MM.1S (cell line): ENCODE results near the gene BAIAP2L2.
"Not testable (repeated sequence)": the region's sequence is repeated elsewhere in the genome, so short reads cannot be mapped to it uniquely, and the experiment has no call there.

Experiments
- DNase-seq: peaks from one replicate; pipeline ENCODE4 v3.0.0-alpha.2; 2015
- H2AFZ ChIP-seq: fragments of 300-600 bp; sonication (generic); 2 replicates; pipeline ENCODE4 v1.6.0; 2016; ENCODE audit warnings: antibody characterized with exemption, low read length
- H3F3A ChIP-seq: fragments of 300-600 bp; sonication (generic); 2 replicates; pipeline ENCODE4 v1.6.1; 2016; ENCODE audit warnings: mild to moderate bottlenecking, antibody characterized with exemption, low read length, moderate library complexity, mixed read lengths; ENCODE audit not compliant: insufficient read depth
- H3K27ac ChIP-seq: fragments of 300-600 bp; sonication (generic); 2 replicates; pipeline ENCODE4 v1.5.1; 2016; ENCODE audit warnings: mild to moderate bottlenecking, low read length
- H3K27me3 ChIP-seq: fragments of 300-600 bp; sonication (generic); replicated peaks from 2 replicates; pipeline ENCODE4 v1.6.0; 2016; ENCODE audit warnings: low read length; ENCODE audit not compliant: insufficient read depth
- H3K36me3 ChIP-seq: fragments of 300-600 bp; sonication (generic); replicated peaks from 2 replicates; pipeline ENCODE4 v1.6.1; 2016; ENCODE audit warnings: mild to moderate bottlenecking, low read length, mixed read lengths; ENCODE audit not compliant: insufficient read depth
- H3K4me1 ChIP-seq: fragments of 300-600 bp; sonication (generic); 2 replicates; pipeline ENCODE4 v1.6.1; 2016; ENCODE audit warnings: low read length, mixed read lengths
- H3K4me2 ChIP-seq: fragments of 300-600 bp; sonication (generic); 2 replicates; pipeline ENCODE4 v1.6.0; 2016; ENCODE audit warnings: low read depth, low read length
- H3K4me3 ChIP-seq: fragments of 300-600 bp; sonication (generic); 2 replicates; pipeline ENCODE4 v1.5.1; 2016; ENCODE audit warnings: low read length, mixed read lengths
- H3K79me2 ChIP-seq: fragments of 300-600 bp; sonication (generic); 2 replicates; pipeline ENCODE4 v1.6.1; 2016; ENCODE audit warnings: mixed run types, low read length, mixed read lengths
- H3K9ac ChIP-seq: fragments of 300-600 bp; sonication (generic); 2 replicates; pipeline ENCODE4 v1.6.1; 2016; ENCODE audit warnings: low read length, mixed read lengths
- H3K9me2 ChIP-seq: fragments of 300-600 bp; sonication (generic); replicated peaks from 2 replicates; pipeline ENCODE4 v1.6.1; 2016; ENCODE audit warnings: mild to moderate bottlenecking, low read length, mixed read lengths; ENCODE audit not compliant: insufficient read depth
- H3K9me3 ChIP-seq: fragments of 300-600 bp; sonication (generic); replicated peaks from 2 replicates; pipeline ENCODE4 v1.6.1; 2016; ENCODE audit warnings: mild to moderate bottlenecking, low read length, mixed read lengths; ENCODE audit not compliant: insufficient read depth
- H4K20me1 ChIP-seq: fragments of 300-600 bp; sonication (generic); 2 replicates; pipeline ENCODE4 v1.6.1; 2016; ENCODE audit warnings: mild to moderate bottlenecking, low read length, moderate library complexity, mixed read lengths; ENCODE audit not compliant: insufficient read depth
- EZH2 ChIP-seq: fragments of 300-600 bp; sonication (generic); optimal IDR thresholded peaks from 2 replicates; pipeline ENCODE3; 2017; ENCODE audit warnings: low read depth, mild to moderate bottlenecking, antibody characterized with exemption, low read length, mixed read lengths
- EZH2phosphoT487 ChIP-seq: fragments of 300-600 bp; sonication (generic); IDR thresholded peaks from 2 replicates; pipeline ENCODE4 v1.6.1; 2018; ENCODE audit warnings: antibody characterized with exemption, low read length
- TF ChIP-seq, protein P1 (sequence below): fragments of 300-600 bp; sonication (generic); IDR thresholded peaks from 2 replicates; pipeline ENCODE4 v1.5.1; 2016; ENCODE audit warnings: antibody characterized with exemption, low read length, mixed read lengths

The BAIAP2L2 gene, protein sequence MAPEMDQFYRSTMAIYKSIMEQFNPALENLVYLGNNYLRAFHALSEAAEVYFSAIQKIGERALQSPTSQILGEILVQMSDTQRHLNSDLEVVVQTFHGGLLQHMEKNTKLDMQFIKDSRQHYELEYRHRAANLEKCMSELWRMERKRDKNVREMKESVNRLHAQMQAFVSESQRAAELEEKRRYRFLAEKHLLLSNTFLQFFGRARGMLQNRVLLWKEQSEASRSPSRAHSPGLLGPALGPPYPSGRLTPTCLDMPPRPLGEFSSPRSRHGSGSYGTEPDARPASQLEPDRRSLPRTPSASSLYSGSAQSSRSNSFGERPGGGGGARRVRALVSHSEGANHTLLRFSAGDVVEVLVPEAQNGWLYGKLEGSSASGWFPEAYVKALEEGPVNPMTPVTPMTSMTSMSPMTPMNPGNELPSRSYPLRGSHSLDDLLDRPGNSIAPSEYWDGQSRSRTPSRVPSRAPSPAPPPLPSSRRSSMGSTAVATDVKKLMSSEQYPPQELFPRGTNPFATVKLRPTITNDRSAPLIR

DNA sequence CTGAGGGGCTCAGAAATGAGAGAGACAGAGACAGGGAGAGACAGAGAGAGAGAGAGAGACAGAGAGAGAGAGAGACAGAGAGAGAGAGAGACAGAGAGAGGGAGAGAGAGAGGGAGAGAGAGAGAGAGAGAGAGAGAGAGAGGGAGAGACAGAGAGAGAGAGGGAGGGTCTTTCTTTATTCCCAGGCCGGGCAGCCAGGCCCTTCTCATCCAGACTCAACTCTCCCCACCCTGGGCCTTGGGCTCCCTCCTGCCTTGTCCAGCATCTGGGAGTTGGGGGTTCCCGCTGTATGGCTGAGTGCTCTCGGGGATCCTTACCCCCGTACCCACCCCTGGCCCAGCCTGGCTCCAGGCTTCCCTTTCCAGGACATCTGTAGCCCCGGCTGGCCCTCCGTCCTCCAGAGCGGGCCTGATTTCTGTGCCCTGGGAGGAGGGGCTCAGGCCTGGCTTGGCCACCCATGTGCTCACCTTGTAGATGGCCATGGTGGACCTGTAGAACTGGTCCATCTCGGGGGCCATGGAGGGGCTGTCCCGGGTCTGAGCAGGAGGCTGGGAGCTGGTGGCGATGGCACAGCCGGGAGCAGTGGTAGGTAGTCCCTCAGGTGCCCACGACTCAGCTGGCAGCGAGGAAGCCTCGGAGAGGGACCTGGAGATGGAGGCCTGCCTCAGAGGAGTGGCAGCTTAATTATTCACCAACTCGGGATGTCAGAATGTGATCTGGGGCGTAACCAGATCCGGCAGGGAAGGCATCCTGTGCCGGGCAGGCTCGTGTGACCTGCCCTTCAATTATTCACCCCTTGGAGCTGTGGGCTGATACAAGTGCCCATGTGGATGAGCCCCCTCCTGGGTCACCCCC, at the start of gene BAIAP2L2:
Gene BAIAP2L2 (minus strand): TSS at position 677 of the 855 bp plus-strand sequence. CDS start 159 bp downstream, at position 518.
- Histone ChIP-seq H4K20me1 (no peaks in the 10 kb centered on the region), H3K36me3 (no peaks in the 10 kb centered on the region), H3F3A (0 out of 2 replicates have a peak, but pooled peaks cover 3% of the 10 kb centered on the region), H3K27me3 (no peaks in the 10 kb centered on the region), H3K79me2 (no peaks in the 10 kb centered on the region), H3K9me2 (no peaks in the 10 kb centered on the region), H3K4me1 (no peaks in the 10 kb centered on the region; the same call in 1 of the 2 replicates), H3K4me3 (no peak within 1 kb of the TSS), H3K27ac (no peak within 1 kb of the TSS), H3K9ac (no peak within 1 kb of the TSS), H3K4me2 (no peak within 1 kb of the TSS), H2AFZ (no peak within 1 kb of the TSS), H3K9me3 (no peaks in the 10 kb centered on the region)
- TF ChIP-seq, protein P1, sequence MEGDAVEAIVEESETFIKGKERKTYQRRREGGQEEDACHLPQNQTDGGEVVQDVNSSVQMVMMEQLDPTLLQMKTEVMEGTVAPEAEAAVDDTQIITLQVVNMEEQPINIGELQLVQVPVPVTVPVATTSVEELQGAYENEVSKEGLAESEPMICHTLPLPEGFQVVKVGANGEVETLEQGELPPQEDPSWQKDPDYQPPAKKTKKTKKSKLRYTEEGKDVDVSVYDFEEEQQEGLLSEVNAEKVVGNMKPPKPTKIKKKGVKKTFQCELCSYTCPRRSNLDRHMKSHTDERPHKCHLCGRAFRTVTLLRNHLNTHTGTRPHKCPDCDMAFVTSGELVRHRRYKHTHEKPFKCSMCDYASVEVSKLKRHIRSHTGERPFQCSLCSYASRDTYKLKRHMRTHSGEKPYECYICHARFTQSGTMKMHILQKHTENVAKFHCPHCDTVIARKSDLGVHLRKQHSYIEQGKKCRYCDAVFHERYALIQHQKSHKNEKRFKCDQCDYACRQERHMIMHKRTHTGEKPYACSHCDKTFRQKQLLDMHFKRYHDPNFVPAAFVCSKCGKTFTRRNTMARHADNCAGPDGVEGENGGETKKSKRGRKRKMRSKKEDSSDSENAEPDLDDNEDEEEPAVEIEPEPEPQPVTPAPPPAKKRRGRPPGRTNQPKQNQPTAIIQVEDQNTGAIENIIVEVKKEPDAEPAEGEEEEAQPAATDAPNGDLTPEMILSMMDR = no peak
- no peak for TF ChIP-seq EZH2phosphoT487
- TF ChIP-seq EZH2 = no peak
- no peak for DNase-seq

DNA sequence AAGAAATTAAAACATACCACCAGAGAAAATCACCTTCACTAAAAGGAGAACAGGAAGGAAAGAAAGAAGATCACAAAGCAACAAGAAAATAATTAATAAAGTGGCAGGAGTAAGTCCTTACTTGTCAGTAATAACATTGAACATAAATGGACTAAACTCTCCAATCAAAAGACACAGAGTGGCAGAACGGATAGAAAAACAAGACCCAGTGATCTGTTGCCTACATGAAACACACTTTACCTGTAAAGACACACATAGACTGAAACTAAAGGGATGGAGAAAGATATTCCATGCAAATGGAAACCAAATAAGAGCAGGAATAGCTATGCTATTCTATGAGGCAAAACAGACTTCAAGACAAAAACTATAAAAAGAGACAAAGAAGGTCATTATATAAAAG, 45.2 kb upstream of the BAIAP2L2 start:
- H3K36me3 ChIP-seq = no peaks in the 10 kb centered on the region
- TF ChIP-seq EZH2 (no peak), EZH2phosphoT487 (no peak)
- TF ChIP-seq, protein P1 = no peak
- no peaks in the 10 kb centered on the region for H3K79me2 ChIP-seq
- H3K9ac ChIP-seq = no peak overlapping the region
- no peak overlapping the region for H3K4me3 ChIP-seq
- H3K4me1 ChIP-seq = no peaks in the 10 kb centered on the region
- no peaks in the 10 kb centered on the region for H3K9me3 ChIP-seq
- H3F3A ChIP-seq = no peaks in the 10 kb centered on the region
- H4K20me1 ChIP-seq = no peaks in the 10 kb centered on the region
- no peak overlapping the region for H2AFZ ChIP-seq
- H3K27me3 ChIP-seq = no peaks in the 10 kb centered on the region
- no peak for DNase-seq
- no peak overlapping the region for H3K4me2 ChIP-seq
- no peaks in the 10 kb centered on the region for H3K9me2 ChIP-seq
- no peak overlapping the region for H3K27ac ChIP-seq

DNA sequence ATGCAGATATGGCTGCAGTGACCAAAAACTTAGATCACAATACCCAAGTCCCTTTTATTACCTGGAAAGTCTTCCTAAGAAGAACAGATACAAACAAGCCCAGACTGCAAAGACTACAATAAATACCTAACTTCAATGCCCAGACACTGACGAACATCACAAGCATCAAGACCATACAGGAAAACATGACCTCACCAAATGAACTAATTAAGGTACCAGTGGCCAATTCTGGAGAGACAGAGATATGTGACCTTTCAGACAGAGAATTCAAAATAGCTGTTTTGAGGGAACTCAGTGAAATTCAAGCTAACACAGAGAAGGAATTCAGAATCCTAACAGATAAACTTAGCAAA, 44.1 kb upstream of the BAIAP2L2 start:
- DNase-seq = not testable (repeated sequence)

More for the DNA sequence above, 44.1 kb upstream of the BAIAP2L2 start:
- H3K27me3 ChIP-seq, H2AFZ ChIP-seq, H3K79me2 ChIP-seq, H3K9me2 ChIP-seq, H3K36me3 ChIP-seq, H3K9me3 ChIP-seq, H3K27ac ChIP-seq, H4K20me1 ChIP-seq, H3K4me3 ChIP-seq, H3K9ac ChIP-seq, H3K4me2 ChIP-seq, H3K4me1 ChIP-seq, H3F3A ChIP-seq: not testable (repeated sequence)
